Sigmoid colon (tissue), 3 donors: ENCODE data around the gene OGG1.

Source experiments
- CTCF ChIP-seq, 4 experiments: fragments of 450-650 bp in 3 of 4; fragments of 200-600 bp in 1 of 4; IDR thresholded peaks; one replicate each; pipeline ENCODE4 v1.5.1; 2016 to 2019; ENCODE audit warnings: antibody characterized with exemption in 4 of 4, mild to moderate bottlenecking in 3 of 4, moderate library complexity in 2 of 4
- POLR2A ChIP-seq, 2 donors: fragments of 450-650 bp; IDR thresholded peaks; one replicate each; pipeline ENCODE4 v1.6.1; 2016; ENCODE audit warnings: antibody characterized with exemption in 2 of 2, mild to moderate bottlenecking in 2 of 2, moderate library complexity in 2 of 2

DNA sequence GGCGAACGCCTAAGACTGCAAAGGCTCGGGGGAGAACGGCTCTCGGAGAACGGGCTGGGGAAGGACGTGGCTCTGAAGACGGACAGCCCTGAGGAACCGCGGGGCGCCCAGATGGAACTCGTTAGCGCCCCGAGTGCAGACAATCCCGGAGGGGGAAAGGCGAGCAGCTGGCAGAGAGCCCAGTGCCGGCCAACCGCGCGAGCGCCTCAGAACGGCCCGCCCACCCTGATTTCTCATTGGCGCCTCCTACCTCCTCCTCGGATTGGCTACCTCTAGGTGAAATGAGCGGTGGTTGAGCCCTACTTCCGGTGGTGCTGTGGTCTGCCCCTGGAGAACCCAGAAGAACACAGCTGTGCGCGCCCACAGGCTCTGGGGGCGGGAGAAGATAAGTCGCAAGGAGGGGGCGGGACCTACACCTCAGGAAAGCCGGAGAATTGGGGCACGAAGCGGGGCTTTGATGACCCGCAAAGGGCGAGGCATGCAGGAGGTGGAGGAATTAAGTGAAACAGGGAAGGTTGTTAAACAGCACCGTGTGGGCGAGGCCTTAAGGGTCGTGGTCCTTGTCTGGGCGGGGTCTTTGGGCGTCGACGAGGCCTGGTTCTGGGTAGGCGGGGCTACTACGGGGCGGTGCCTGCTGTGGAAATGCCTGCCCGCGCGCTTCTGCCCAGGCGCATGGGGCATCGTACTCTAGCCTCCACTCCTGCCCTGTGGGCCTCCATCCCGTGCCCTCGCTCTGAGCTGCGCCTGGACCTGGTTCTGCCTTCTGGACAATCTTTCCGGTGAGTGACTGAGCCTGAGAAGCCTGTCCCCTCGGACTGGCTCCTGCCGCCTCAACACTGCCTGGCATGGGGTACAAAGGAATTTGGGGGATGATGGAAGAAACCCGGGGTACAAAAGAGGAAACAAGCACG, at the start of gene OGG1:
- TF ChIP-seq CTCF (IDR thresholded peaks at IDR 0.05) (peak in 1 of 4 experiments; percentile 22), POLR2A (IDR thresholded peaks at IDR 0.05) (peak in 1 of 2 donors; percentile 49)
